T-helper 17 cell (primary cell): ENCODE measurements around the gene THAP12. TPM values are rescaled to one million over a fixed set of nuclear protein-coding genes. Genes with fewer than 3 reads are reported as not detected.

ENCODE experiments used
- ATAC-seq: fragments of 150-1000 bp; cut with Tn5 transposase; 2 replicates; pipeline ENCODE4 v1.10.0; 2021; ENCODE audit warnings: mild to moderate bottlenecking, moderate library complexity
- DNase-seq, 3 donors: peaks; one replicate each; pipeline versions ENCODE4 v3.0.0 to v3.0.0-alpha.2; 2020 to 2021
- H3K9me3 ChIP-seq: one replicate; pipeline ENCODE4 v1.7.0; 2013; ENCODE audit warnings: low read length, mild to moderate bottlenecking; ENCODE audit not compliant: control insufficient read depth, poor library complexity, severe bottlenecking
- H3K27ac Mint-ChIP-seq: one replicate; pipeline ENCODE4 v1.8.0; 2022; ENCODE audit warnings: mild to moderate bottlenecking, moderate library complexity, mixed read lengths
- H3K27me3 Mint-ChIP-seq: one replicate; pipeline ENCODE4 v1.8.0; 2022; ENCODE audit warnings: mixed read lengths
- H3K36me3 Mint-ChIP-seq: one replicate; pipeline ENCODE4 v1.8.0; 2022; ENCODE audit warnings: low read depth, mixed read lengths
- H3K4me1 Mint-ChIP-seq: one replicate; pipeline ENCODE4 v1.8.0; 2022; ENCODE audit warnings: mild to moderate bottlenecking, mixed read lengths
- H3K4me3 Mint-ChIP-seq: one replicate; pipeline ENCODE4 v1.8.0; 2022; ENCODE audit warnings: mild to moderate bottlenecking, moderate library complexity, mixed read lengths
- total RNA-seq, 4 donors: library from RNA in 2 of 4; stranded (reverse) in 2 of 4; gene quantifications; one replicate each; pipeline ENCODE4 v1.2.3 and lab custom pipeline; 2022 to 2026

The THAP12 gene
- total RNA-seq, 2 donors from 2014 or later, result 53.1 to 60.8 TPM

- H3K9me3 ChIP-seq, result no peaks in the 10 kb centered on the region
- ATAC-seq (no peak), DNase-seq (no peak)
- H3K27me3 Mint-ChIP-seq, result no peaks in the 10 kb centered on the region
- H3K27ac Mint-ChIP-seq, result no peak overlapping the region
- H3K36me3 Mint-ChIP-seq, result no peaks in the 10 kb centered on the region
- H3K4me1 Mint-ChIP-seq, result peaks cover 29% of the 10 kb centered on the region
- H3K4me3 Mint-ChIP-seq, result no peak overlapping the region
Observed at GRCh38 chr11:76365038-76365679, 15.8 kb downstream of the THAP12 start.

DNA sequence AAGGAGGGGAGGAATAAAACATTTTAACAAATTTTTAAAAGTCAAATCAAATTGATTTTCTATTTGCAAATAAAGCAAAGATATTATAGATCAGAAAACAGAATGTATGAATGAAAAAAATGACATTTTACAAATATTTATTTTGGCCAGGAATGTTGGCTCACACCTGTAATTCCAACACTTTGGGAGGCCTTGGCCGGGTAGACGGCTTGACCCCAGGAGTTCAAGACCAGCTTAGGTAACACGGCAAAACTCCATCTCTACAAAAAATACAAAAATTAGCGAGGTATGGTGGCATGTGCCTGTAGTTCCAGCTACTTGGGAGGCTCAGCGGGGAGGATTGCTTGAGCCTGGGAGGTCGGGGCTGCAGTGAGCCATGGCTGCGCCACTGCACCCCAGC is 18.2 kb downstream of the THAP12 start:
- ATAC-seq (no peak), DNase-seq (no peak)
- Mint-ChIP-seq H3K4me1 (peaks cover 13% of the 10 kb centered on the region), H3K4me3 (no peak overlapping the region), H3K27ac (no peak overlapping the region), H3K27me3 (no peaks in the 10 kb centered on the region), H3K36me3 (no peaks in the 10 kb centered on the region)
- no peaks in the 10 kb centered on the region for H3K9me3 ChIP-seq

GRCh38 chr11:76361776-76362175 is 19.2 kb downstream of the THAP12 start:
- Mint-ChIP-seq H3K4me1 (peaks cover 11% of the 10 kb centered on the region), H3K27me3 (no peaks in the 10 kb centered on the region), H3K27ac (no peak overlapping the region), H3K4me3 (no peak overlapping the region), H3K36me3 (no peaks in the 10 kb centered on the region)
- no peaks in the 10 kb centered on the region for H3K9me3 ChIP-seq
- ATAC-seq, result no peak
- DNase-seq, result no peak

DNA sequence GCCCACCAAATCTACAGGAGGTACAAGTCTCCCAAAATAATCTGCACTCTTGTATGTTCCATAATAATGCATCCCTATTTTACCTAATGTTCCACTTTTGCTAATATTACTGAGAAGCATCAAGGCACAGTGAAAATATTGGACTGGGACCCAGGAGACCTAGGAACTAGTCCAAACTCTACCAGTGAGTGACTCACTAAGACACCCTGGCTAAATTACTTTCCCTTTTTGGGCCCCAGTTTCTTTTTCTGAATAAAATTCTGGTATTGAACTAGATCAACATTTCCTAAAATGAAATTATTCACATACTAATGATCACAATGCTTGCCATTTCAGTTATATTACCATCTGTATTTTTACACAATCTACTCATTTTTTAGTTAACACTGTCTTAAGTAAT is 19.6 kb downstream of the THAP12 start:
- DNase-seq, result no peak
- Mint-ChIP-seq H3K4me1 (peaks cover 11% of the 10 kb centered on the region), H3K4me3 (no peak overlapping the region), H3K36me3 (no peaks in the 10 kb centered on the region), H3K27ac (no peak overlapping the region), H3K27me3 (no peaks in the 10 kb centered on the region)
- ATAC-seq, result no peak
- H3K9me3 ChIP-seq, result no peaks in the 10 kb centered on the region

DNA sequence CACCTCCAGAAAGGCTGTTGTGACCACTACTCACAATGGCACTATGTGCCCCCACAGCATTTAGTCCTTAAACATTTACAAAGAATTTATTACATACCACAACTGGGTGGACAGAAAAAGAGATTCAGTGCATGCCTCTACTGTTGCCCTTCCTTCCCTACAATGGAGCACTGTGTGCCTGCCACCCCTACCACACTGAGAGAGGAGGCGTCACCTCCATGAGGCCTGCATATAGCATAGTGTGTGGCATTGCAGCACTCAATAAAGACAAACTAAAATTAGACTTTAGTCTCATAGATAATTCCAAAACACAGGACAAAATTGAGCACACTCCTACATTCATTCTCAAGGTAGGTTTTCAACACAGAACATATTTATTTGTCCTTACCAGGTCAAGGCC is 25.8 kb downstream of the THAP12 start:
- no peaks in the 10 kb centered on the region for H3K4me1 Mint-ChIP-seq
- DNase-seq (no peak), ATAC-seq (no peak)
- H3K4me3 Mint-ChIP-seq, result no peak overlapping the region
- H3K9me3 ChIP-seq, result no peaks in the 10 kb centered on the region
- peaks cover 4% of the 10 kb centered on the region for H3K36me3 Mint-ChIP-seq
- H3K27me3 Mint-ChIP-seq, result no peaks in the 10 kb centered on the region
- no peak overlapping the region for H3K27ac Mint-ChIP-seq

DNA sequence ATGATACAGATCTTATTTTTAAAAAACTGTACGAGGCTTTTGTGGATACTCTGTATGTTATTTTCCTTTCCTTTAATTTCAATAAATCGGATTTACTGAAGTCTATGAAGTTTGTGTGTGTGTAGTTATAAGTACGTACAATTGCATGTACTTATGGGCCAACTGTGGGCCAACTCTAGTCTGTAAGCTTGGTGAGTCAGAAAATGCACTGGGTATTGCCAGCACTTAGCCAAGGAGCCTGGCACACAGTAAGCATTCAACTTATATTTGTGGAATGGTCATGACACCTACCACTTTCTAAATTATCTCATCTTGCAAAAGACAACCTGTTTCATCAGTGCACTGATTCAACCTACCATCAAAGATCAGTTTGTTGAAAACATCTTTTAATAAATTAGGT is 32.6 kb downstream of the THAP12 start:
- Mint-ChIP-seq H3K27ac (no peak overlapping the region), H3K27me3 (no peaks in the 10 kb centered on the region)

GRCh38 chr11:76347466-76347865 is 33.5 kb downstream of the THAP12 start:
- Mint-ChIP-seq H3K27ac (no peak overlapping the region), H3K27me3 (no peaks in the 10 kb centered on the region), H3K36me3 (no peaks in the 10 kb centered on the region), H3K4me1 (peaks cover 3% of the 10 kb centered on the region), H3K4me3 (no peak overlapping the region)
- ATAC-seq, result no peak
- H3K9me3 ChIP-seq, result no peaks in the 10 kb centered on the region
- no peak for DNase-seq

More for the DNA sequence above, 32.6 kb downstream of the THAP12 start:
- H3K4me1 Mint-ChIP-seq, result peaks cover 3% of the 10 kb centered on the region
- ATAC-seq (no peak), DNase-seq (no peak)
- H3K36me3 Mint-ChIP-seq, result no peaks in the 10 kb centered on the region
- no peak overlapping the region for H3K4me3 Mint-ChIP-seq
- no peaks in the 10 kb centered on the region for H3K9me3 ChIP-seq

DNA sequence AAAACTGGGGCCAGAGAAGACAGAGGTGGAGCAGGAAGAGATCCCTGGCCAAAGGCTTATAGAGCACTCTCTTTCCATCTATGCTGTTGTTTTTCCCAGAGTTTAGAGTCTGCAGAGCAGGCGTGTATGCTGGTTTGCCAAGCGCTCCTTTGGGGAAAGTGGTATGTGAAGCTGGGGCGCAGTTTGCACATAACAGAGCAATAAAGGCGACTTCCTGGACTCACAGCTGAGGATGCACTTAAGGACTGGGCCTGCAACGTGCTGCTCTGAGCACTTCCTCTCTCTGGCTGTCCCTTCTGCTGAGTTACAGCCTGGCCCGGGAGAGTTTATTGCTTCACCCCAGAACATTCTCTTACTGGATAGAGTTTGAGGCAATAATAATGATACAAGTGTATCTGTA is 41.7 kb downstream of the THAP12 start:
- Mint-ChIP-seq H3K4me3 (peak overlapping the region; percentile 63), H3K27ac (peak overlapping the region; percentile 85), H3K4me1 (peaks cover 45% of the 10 kb centered on the region), H3K27me3 (no peaks in the 10 kb centered on the region), H3K36me3 (no peaks in the 10 kb centered on the region)
- DNase-seq, result no peak
- H3K9me3 ChIP-seq, result peaks cover 6% of the 10 kb centered on the region
- peak; percentile 78 for ATAC-seq

DNA sequence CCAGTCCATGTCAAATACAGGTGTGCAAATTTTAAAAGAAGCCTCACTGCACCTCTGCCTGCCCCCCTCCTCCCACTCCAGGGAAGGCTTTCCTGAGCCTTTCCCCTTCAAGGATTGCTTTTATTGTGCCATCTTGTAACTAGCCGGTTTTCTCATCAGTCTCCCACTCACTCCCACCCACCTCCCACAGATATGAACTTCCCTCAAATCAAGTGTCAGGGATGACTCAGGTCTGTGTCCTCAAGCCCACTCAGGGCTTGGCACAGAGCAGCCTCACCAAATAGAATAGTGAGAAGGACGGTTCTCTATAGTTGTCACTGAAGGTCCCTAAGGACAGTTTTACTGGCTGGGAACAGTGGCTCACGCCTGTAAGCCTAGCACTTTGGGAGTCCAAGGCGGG is 43.0 kb downstream of the THAP12 start:
- Mint-ChIP-seq H3K4me3 (peak overlapping the region; percentile 34), H3K36me3 (no peaks in the 10 kb centered on the region), H3K27ac (no peak overlapping the region), H3K4me1 (peaks cover 45% of the 10 kb centered on the region), H3K27me3 (no peaks in the 10 kb centered on the region)
- peaks cover 6% of the 10 kb centered on the region for H3K9me3 ChIP-seq
- DNase-seq (no peak), ATAC-seq (no peak)

- ATAC-seq (peak; percentile 58), DNase-seq (no peak)
- no peaks in the 10 kb centered on the region for H3K27me3 Mint-ChIP-seq
- H3K27ac Mint-ChIP-seq, result no peak overlapping the region
- H3K4me3 Mint-ChIP-seq, result peak overlapping the region; percentile 34
- peaks cover 6% of the 10 kb centered on the region for H3K9me3 ChIP-seq
- H3K4me1 Mint-ChIP-seq, result peaks cover 45% of the 10 kb centered on the region
- no peaks in the 10 kb centered on the region for H3K36me3 Mint-ChIP-seq
Observed at GRCh38 chr11:76337469-76337868, 43.5 kb downstream of the THAP12 start.

GRCh38 chr11:76336597-76336996 is 44.3 kb downstream of the THAP12 start:
- DNase-seq (no peak), ATAC-seq (no peak)
- Mint-ChIP-seq H3K36me3 (no peaks in the 10 kb centered on the region), H3K4me1 (peaks cover 42% of the 10 kb centered on the region), H3K4me3 (no peak overlapping the region), H3K27me3 (no peaks in the 10 kb centered on the region), H3K27ac (no peak overlapping the region)
- H3K9me3 ChIP-seq, result peaks cover 6% of the 10 kb centered on the region

GRCh38 chr11:76335842-76336241 is 45.1 kb downstream of the THAP12 start:
- no peak overlapping the region for H3K4me3 Mint-ChIP-seq
- H3K4me1 Mint-ChIP-seq, result peaks cover 36% of the 10 kb centered on the region
- no peak for DNase-seq
- H3K9me3 ChIP-seq, result peaks cover 6% of the 10 kb centered on the region
- ATAC-seq, result peak; percentile 30
- no peaks in the 10 kb centered on the region for H3K27me3 Mint-ChIP-seq
- H3K36me3 Mint-ChIP-seq, result no peaks in the 10 kb centered on the region
- no peak overlapping the region for H3K27ac Mint-ChIP-seq

GRCh38 chr11:76334826-76335389 is 46.0 kb downstream of the THAP12 start:
- ATAC-seq (no peak), DNase-seq (no peak)
- Mint-ChIP-seq H3K27me3 (no peaks in the 10 kb centered on the region), H3K4me3 (peak overlapping the region; percentile 19), H3K4me1 (peaks cover 27% of the 10 kb centered on the region), H3K27ac (no peak overlapping the region), H3K36me3 (no peaks in the 10 kb centered on the region)
- peaks cover 6% of the 10 kb centered on the region for H3K9me3 ChIP-seq

DNA sequence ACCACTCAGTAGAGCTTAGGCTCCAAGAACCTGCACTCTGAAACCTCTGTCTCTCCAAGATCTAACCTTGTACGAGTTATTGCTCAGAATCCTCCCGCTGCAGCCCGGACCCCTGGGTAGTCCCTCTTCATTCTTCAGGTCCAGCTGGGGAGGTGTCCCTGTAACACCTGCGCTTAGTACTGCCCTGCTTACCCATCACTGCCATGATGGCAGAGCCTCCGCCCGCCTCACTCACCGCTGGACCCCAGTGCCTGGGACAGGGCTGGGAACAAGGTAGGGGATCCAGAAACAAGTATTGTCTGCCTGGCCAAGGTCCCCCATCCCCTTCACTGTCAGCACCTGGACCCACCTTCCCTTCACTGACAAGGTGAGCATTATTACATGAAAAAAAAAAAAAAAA is 50.3 kb downstream of the THAP12 start:
- H3K27ac Mint-ChIP-seq, result no peak overlapping the region
- ATAC-seq (no peak), DNase-seq (no peak)
- peaks cover 6% of the 10 kb centered on the region for H3K9me3 ChIP-seq
- H3K4me3 Mint-ChIP-seq, result no peak overlapping the region
- H3K27me3 Mint-ChIP-seq, result no peaks in the 10 kb centered on the region
- peaks cover 2% of the 10 kb centered on the region for H3K4me1 Mint-ChIP-seq
- H3K36me3 Mint-ChIP-seq, result no peaks in the 10 kb centered on the region
